OCI-M2 (cell line): ENCODE results near the gene GALR3.

Experiments
- DNase-seq: peaks from one replicate; lab custom pipeline; 2025; ENCODE audit not compliant: unreplicated experiment; lab: John Stamatoyannopoulos, UW

The GALR3 gene

DNA sequence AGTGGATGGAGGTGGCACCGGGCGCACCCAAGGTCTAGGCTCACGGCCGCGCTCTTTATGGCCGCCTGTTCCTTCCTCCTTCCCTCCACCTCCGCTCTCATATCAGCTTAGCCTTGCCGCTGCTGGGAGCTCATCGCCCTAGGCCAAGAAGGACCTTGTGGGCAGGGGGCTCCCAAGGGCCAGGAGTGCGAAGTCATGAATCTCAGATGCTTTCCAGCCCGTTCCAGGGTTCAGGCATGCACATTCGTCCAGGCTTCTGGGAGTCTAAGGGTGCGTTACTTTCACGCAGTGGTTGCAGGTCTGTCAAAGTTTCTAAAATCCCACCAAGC, 4.1 kb upstream of the GALR3 start:
- DNase-seq, result no peak

DNA sequence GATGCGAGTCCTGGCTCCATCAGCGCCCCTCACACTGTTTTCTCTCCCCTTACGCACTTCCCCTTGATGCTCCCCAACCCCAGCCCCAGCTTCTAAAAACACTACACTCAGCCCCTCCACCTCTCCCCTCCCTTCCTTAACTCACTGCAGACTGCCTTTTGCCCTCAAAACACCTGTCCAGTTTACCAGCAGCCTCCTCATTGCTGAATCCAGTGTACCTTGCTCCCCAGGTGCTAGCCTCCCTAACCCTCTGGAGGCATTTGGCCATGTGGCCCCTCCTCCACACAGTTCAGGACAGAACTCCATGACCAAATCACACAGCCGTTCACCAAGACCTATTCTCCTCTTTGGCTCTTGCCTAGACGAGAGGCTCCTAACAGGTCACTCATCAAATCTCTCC, 2.8 kb upstream of the GALR3 start:
- DNase-seq, result no peak

DNA sequence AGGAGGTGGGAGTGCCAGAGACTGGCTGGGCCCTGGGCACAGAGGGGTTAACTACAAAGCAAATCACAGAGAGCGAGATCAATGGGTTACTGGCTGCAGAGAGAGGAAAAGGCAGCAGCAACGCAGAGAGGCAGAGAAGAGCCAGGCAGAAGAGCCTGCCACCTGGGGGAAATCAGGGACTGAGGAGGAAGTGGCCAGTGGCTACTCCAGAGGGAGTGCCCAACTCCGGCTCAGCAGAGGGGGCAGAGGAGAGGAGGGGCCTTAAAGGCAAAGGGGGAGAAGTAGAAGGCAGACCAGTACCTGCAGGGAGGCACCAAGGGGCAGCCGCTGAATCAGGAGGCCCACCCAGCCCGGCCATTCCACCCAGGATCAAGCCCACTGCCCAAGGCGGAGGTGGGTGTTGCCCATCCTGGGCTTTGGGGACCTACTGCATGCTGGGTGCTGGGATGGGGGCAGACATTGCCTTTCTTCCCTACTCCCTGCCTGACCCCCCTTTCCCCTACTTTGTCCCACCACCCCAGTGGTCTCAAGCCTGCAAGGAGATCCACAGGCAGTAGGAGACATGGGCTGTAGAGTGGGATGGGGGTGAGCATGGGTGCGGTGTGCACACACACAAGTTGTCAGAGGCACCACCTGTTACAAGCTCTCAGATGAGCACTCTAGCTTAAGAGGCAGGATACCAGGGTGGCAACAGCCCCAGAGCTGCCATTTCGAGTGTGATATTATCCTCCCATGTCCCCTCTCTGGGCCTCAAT, 926 bp upstream of the GALR3 start:
- no peak for DNase-seq

- DNase-seq, result no peak
Measured at GRCh38 chr22:37824674-37825641, 1.8 kb downstream of the GALR3 start.

DNA sequence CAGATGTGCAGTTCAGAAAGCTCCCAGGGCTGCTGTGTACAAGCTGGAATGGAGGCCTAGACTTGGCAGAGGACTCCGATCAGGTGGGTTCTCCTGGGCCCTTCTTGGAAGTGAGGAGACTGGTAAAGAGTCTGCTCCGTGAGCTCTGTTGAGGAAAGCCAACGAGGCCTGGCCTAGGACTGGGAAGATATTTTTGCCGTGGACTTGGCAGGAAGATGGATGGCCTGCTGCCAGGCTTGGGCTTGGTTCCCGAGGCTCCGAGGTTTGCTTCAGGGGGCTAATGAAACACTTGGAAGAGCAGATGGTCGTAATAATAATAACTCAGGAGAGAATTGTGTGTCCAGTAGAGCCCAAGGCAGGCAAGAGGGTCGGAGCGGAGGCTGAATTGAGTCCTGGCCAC, 3.9 kb downstream of the GALR3 start:
- DNase-seq, result no peak

DNA sequence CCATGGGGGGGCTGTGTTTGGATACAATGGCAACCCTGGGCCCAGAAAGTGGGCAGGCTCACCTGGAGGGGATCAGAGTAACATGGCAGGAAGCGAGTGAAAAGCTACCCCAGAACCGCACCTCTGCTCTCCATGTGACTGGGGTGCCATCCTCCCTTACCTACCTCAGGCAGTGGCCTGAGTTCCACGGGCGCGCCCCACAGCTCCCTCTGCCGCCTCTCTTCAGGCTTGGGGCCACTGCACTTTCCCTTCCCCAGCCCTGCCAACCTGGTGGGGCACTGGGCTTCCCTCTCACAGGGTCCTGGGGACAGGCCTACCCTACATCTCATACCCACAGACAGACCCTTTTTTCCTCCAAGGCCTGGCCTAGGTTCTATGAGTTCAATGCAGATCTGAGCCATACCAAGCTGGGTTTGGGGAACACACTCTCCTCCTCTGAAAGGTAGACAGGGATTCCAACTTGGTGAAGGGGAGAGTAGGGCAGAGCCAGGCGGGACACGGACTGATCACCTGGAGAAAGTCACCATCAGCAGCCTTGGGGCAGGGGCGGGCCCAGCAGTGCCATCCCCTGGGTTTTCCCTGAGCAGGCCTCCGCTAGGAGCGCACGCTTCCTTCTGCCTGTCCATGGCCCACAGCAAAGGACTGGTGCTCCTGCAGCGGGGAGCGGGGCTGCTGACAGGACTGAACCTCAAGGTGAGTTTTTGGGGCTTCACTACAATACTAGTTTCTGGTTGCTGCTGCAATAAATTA, 7.1 kb downstream of the GALR3 start:
- no peak for DNase-seq

DNA sequence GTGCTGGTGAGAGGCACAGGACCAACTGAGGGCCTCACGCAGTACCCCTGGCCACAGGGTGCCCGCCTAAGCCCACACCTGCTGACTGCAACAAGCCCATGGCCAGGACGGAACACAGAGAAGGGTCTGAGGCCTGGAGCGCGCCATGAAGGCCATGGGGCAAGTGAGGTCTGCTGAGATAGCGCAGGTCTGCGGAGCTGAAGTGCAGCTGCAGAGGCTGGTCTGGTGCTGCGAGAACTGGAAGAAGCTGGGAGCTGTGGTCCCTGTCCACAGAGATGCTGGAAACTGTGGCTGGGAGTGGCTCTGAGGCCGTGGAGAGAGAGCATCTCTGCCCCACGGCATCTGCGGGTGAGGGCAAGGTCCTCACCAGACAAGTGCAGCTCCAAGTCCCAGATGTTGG, 8.3 kb downstream of the GALR3 start:
- DNase-seq, result no peak

GRCh38 chr22:37832022-37832857, 9.1 kb downstream of the GALR3 start:
- DNase-seq, result no peak

DNA sequence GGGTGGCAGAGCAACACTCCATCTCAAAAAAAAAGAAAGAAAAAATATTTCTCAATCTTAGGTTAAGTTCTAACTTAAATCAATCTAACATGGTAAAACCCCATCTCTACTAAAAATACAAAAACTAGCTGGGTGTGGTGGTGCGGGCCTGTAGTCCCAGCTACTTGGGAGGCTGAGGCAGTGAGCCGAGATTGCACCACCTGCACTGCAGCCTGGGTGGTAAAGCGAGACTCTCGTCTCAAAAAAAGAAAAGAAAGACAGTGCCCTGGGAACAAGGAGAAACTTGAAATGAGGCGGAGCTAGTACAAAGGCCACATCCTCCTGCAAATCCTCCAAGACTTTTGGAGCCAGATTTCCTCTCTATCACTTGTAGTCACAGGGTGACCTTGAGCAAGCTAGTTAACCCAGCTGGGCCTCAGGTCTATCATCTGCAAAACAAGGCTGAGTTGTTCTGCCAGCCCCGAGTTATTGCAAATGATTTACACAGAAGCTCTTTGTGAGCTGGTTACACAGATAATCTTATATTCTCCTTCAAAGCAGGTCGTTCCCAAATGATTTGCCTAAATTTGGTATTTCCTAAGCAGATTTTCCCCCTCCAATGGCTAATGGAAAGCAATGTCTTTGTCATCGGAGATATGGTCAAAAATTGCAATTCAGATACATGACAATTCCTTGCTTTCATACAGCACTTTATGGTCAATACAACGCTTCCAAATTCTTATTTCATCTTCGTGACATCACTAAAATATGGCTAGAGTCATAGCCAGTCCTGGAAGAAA, 19.0 kb downstream of the GALR3 start:
- DNase-seq, result no peak

DNA sequence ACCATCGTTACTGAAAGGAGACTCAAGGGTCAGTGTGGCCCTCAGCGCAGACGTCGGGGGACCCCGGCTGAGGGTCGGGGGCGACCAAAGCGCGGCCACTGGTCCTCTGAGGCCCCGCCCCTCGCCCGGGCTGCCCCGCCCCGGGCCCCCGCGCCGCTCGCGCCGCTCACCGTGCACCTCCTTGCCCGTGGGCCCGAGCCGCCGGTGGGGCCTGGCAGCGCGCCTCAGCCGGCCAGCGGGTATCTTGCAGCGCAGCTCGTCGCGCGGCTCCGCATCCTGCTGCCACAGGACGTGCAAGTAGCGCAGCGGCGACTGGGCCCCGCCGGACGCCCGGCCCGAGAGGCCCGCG, 20.5 kb downstream of the GALR3 start:
- DNase-seq, result no peak

DNA sequence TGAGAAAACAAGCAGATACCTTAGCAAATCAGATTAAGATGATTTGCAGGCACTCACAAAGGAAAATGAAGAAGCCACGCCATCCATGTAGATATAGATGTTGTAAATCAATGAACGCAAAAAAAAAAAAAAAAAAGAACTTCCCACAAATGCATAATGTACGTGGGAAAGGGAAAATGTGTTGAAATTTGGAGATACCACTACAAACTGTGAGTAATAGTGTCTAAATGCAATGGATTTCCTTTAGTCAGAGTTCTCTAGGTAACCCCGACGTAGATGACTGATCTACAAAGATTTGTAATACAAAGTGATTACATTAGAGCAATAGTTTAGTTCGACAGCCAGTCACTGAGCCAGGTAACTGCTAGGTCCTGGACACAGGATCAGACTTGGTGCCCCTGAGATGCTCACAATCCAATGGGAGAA, 21.7 kb downstream of the GALR3 start:
- DNase-seq, result no peak

- DNase-seq, result no peak
Measured at GRCh38 chr22:37846433-37846832, 23.3 kb downstream of the GALR3 start.

GRCh38 chr22:37848587-37849088, 25.5 kb downstream of the GALR3 start:
- no peak for DNase-seq

DNA sequence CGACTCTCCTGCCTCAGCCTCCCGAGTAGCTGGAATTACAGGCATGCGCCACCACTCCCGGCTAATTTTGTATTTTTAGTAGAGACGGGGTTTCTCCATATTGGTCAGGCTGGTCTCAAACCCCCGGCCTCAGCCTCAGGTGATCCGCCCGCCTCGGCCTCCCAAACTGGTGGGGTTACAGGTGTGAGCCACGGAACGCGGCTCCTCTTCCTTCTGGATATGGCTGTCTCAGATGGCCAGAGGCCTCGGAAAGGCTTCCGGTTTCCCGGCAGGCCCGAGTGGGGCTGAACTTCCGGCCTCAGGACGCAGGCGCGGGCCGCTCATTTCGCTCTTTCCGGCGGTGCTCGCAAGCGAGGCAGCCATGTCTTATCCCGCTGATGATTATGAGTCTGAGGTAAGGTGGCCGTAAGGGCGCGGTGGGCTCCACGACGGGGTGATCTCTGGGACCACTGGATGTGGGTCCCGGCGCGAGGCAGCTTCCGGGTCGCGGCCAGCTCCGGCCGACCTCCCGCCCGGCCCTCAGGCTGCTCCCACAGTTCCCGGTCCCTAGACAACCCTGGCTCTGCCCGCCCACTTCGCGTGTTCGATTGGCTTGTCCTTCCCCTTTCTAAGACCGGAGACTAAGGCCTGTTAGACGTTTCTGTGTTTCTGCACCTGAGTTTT, 26.0 kb downstream of the GALR3 start, which contains the start of gene EIF3L:
EIF3L (plus strand) TSS at position 331 of the 663 bp plus-strand sequence; CDS start at position 362, 31 bp downstream.
- DNase-seq, result peak; percentile 58

DNA sequence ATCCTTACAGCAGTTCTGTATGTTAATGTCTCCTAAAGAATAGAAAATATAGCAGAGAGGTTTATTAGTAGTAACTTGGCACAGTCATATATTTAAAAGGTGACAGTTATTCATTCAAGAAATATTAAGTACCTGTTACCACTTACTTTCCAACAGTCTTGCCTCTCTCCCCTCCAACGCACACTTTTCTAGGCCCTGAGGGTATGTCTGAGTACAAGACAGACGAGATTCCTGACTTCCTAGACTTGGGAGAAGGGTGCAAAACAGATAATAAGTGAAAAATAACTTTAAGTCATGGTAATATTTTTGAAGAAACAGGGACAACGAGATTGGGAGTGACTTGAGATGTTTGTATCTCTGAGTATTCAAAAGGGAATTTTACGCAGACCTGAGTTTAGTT, 27.6 kb downstream of the GALR3 start:
- no peak for DNase-seq

- no peak for DNase-seq
Measured at GRCh38 chr22:37852418-37852817, 29.2 kb downstream of the GALR3 start.

DNA sequence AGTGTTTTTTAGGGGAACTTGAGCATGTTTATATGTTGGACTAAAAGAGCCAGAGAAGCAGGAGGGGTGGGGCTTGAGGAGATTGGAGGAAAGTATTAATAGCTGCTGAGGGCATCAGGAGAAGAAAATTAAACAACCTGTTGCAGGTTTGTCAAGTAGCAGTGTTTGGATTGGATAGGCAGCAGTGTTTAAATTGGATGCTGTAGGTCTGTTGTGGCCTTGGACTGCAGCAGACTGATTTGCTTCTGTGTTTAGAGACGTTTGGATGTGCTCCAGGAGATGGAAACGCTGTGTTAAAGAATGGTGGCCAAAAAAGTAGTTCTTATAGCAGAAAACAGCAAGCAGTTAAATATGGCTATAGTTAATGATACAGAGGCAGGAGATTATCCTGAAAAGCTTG, 31.8 kb downstream of the GALR3 start:
- no peak for DNase-seq

- no peak for DNase-seq
Measured at GRCh38 chr22:37855462-37855861, 32.3 kb downstream of the GALR3 start.

- no peak for DNase-seq
Measured at GRCh38 chr22:37860796-37861421, 37.7 kb downstream of the GALR3 start.
